Measurements from ENCODE around the gene SLX4IP.

The SLX4IP gene

DNA sequence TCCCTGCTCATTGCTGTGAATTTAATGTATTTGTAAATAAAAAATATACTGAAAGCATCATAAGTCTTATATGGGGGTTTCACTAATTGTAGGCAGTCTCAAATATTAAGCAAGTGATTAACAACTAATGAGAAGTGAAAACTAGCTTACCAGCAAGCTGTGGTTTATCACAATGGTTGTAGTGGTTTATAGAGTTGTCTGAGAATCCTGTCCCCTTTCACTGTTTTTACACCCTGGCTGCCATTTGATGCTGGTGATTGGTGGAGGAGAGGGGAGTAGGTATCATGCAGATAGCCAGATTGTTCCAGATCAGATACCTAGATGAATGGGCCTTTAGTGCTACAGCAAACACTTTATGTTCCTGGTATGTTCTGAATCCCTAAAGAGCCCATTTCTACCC, 7.1 kb upstream of the SLX4IP start:
- Histone ChIP-seq H3K9ac (no peak overlapping the region), H3K79me2 (ENCODE audit: insufficient read depth, low read depth) (peaks cover 1% of the 10 kb centered on the region; the same call in 1 of the 2 replicates), H3K4me2 (no peak overlapping the region)

DNA sequence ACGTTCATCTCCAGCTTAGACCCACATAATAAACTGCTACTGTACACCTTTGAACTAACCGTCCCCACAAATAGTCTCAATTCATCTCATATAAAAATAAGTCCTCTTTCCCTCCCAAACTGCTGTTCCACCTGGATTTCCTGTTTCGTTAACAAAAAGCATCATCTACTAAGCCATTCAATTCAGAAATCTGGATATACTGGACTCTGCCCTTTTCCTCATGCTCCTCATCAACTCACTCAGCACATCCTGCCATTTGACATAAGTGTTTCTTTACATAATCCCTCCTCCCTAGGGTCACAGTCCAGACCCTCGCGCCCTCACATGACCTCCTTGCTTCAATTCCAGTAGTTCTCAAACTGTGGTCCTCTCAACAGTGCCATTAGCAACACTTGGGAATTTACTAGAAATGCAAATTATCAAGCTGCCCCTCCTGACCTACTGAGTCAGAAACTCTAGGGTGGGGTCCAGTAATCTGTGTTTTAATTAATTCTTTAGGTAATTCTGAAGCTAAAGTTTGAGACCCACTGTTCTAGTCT, 5.6 kb upstream of the SLX4IP start:
- Histone ChIP-seq H3K9ac (no peak overlapping the region), H4K20me1 (ENCODE audit: insufficient read depth) (no peaks in the 10 kb centered on the region), H3K36me3 (ENCODE audit: insufficient read depth) (no peaks in the 10 kb centered on the region), H3K4me3 (IDR thresholded peaks at IDR 0.05; ENCODE audit: insufficient read depth, low read depth, low read length) (no peak overlapping the region), H3K4me2 (no peak overlapping the region), H3K27ac (no peak overlapping the region), H3K79me2 (ENCODE audit: insufficient read depth, low read depth) (peaks cover 5% of the 10 kb centered on the region; the same call in 1 of the 2 replicates), H3K27me3 (ENCODE audit: insufficient read depth, low read depth) (no peaks in the 10 kb centered on the region), H2AFZ (ENCODE audit: low read depth) (no peak overlapping the region), H3K4me1 (ENCODE audit: low read depth, poor library complexity, severe bottlenecking) (peaks cover 2% of the 10 kb centered on the region)
- TF ChIP-seq, protein P1, sequence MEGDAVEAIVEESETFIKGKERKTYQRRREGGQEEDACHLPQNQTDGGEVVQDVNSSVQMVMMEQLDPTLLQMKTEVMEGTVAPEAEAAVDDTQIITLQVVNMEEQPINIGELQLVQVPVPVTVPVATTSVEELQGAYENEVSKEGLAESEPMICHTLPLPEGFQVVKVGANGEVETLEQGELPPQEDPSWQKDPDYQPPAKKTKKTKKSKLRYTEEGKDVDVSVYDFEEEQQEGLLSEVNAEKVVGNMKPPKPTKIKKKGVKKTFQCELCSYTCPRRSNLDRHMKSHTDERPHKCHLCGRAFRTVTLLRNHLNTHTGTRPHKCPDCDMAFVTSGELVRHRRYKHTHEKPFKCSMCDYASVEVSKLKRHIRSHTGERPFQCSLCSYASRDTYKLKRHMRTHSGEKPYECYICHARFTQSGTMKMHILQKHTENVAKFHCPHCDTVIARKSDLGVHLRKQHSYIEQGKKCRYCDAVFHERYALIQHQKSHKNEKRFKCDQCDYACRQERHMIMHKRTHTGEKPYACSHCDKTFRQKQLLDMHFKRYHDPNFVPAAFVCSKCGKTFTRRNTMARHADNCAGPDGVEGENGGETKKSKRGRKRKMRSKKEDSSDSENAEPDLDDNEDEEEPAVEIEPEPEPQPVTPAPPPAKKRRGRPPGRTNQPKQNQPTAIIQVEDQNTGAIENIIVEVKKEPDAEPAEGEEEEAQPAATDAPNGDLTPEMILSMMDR (conservative IDR thresholded peaks at IDR 0.05; ENCODE audit: low read depth, low read length), result no peak

More for the DNA sequence above, 7.1 kb upstream of the SLX4IP start:
- H2AFZ ChIP-seq (ENCODE audit: low read depth), result no peak overlapping the region
- no peaks in the 10 kb centered on the region for H3K27me3 ChIP-seq (ENCODE audit: insufficient read depth, low read depth)
- H4K20me1 ChIP-seq (ENCODE audit: insufficient read depth), result no peaks in the 10 kb centered on the region
- peaks cover 2% of the 10 kb centered on the region for H3K4me1 ChIP-seq (ENCODE audit: low read depth, poor library complexity, severe bottlenecking)
- TF ChIP-seq, protein P1 (conservative IDR thresholded peaks at IDR 0.05; ENCODE audit: low read depth, low read length), result no peak
- H3K4me3 ChIP-seq (IDR thresholded peaks at IDR 0.05; ENCODE audit: insufficient read depth, low read depth, low read length), result no peak overlapping the region
- no peaks in the 10 kb centered on the region for H3K36me3 ChIP-seq (ENCODE audit: insufficient read depth)
- H3K27ac ChIP-seq, result no peak overlapping the region

DNA sequence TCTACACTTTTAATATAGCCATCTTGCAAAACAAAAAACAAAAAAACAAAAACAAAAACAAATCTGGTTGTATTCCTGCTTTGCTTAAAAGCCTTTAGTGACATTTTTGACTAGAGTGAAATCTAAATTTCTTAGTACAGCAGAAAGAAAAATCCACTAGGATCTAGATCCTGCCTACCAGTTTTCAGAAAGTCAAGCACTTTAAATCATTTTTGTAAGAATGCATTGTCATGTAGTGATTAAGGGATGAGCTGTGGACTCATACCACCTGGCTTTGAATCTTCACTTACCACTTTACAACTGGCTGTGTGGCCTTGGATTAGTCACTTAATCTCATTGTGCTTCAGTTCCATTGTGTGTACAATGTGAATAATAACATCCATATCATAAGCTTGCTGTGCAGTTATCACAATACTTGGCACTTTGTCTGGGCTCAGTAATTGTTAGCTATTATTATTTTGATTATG, 5.1 kb upstream of the SLX4IP start:
- H2AFZ ChIP-seq (ENCODE audit: low read depth), result no peak overlapping the region
- H3K4me1 ChIP-seq (ENCODE audit: low read depth, poor library complexity, severe bottlenecking), result peaks cover 2% of the 10 kb centered on the region
- no peak overlapping the region for H3K9ac ChIP-seq
- H3K79me2 ChIP-seq (ENCODE audit: insufficient read depth, low read depth), result peaks cover 5% of the 10 kb centered on the region; the same call in 1 of the 2 replicates
- no peaks in the 10 kb centered on the region for H3K36me3 ChIP-seq (ENCODE audit: insufficient read depth)
- no peak overlapping the region for H3K4me2 ChIP-seq
- H3K27me3 ChIP-seq (ENCODE audit: insufficient read depth, low read depth), result no peaks in the 10 kb centered on the region
- no peak overlapping the region for H3K27ac ChIP-seq
- H3K4me3 ChIP-seq (IDR thresholded peaks at IDR 0.05; ENCODE audit: insufficient read depth, low read depth, low read length), result no peak overlapping the region
- H4K20me1 ChIP-seq (ENCODE audit: insufficient read depth), result no peaks in the 10 kb centered on the region
- TF ChIP-seq, protein P1 (conservative IDR thresholded peaks at IDR 0.05; ENCODE audit: low read depth, low read length), result no peak

DNA sequence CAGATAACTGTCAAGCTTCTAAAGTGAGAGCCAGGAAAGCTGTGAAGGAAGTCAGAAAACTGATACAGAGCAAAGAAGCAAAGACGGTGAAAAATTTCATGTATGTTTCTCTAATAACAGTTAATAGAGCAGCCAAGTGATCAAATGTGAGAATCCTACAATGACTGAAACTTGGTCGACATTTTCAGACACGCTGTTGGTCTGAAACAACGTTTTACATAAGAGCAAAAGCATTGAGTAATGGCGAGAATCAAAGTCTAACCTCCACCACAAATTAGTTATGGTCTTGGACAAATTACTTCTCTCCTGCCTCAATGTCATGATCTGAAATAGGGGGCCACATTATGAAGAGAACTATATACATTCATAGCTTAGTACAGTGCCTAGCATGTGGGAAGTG, 4.4 kb upstream of the SLX4IP start:
- H3K4me1 ChIP-seq (ENCODE audit: low read depth, poor library complexity, severe bottlenecking), result peaks cover 3% of the 10 kb centered on the region
- H4K20me1 ChIP-seq (ENCODE audit: insufficient read depth), result no peaks in the 10 kb centered on the region
- no peak overlapping the region for H3K27ac ChIP-seq
- no peak overlapping the region for H3K4me3 ChIP-seq (IDR thresholded peaks at IDR 0.05; ENCODE audit: insufficient read depth, low read depth, low read length)
- H2AFZ ChIP-seq (ENCODE audit: low read depth), result no peak overlapping the region
- H3K79me2 ChIP-seq (ENCODE audit: insufficient read depth, low read depth), result peaks cover 9% of the 10 kb centered on the region; the same call in 1 of the 2 replicates
- no peaks in the 10 kb centered on the region for H3K36me3 ChIP-seq (ENCODE audit: insufficient read depth)
- TF ChIP-seq, protein P1 (conservative IDR thresholded peaks at IDR 0.05; ENCODE audit: low read depth, low read length), result no peak
- no peak overlapping the region for H3K4me2 ChIP-seq
- H3K9ac ChIP-seq, result no peak overlapping the region
- no peaks in the 10 kb centered on the region for H3K27me3 ChIP-seq (ENCODE audit: insufficient read depth, low read depth)

Data from KMS-11 (cell line).